GM12878 (cell line): ENCODE measurements around the gene KLHL1. TPM values are rescaled to one million over a fixed set of nuclear protein-coding genes. Genes with fewer than 3 reads are reported as not detected.

Experiments
- ATAC-seq: fragments of 200-7000 bp; cut with Tn5 transposase; 3 replicates; pipeline ENCODE4 v1.9.1; 2020; ENCODE audit warnings: mild to moderate bottlenecking, moderate library complexity
- BruUV-seq: library from RNA; stranded (reverse); fragments of 400-500 nt; replicated peaks from 2 replicates; lab custom pipeline; 2021; lab: Mats Ljungman, UMichigan
- CTCF ChIA-PET: fragments of 300-600 bp; sonication (Branson Sonifier 250); formaldehyde crosslinking; extraction: SDS; loops from one replicate; lab custom pipeline; 2021; ENCODE audit warnings: inconsistent platforms; lab: Yijun Ruan, JAX
- POLR2A ChIA-PET: fragments of 350-600 bp; formaldehyde crosslinking; extraction: SDS; loops from one replicate; lab custom pipeline; 2021; ENCODE audit warnings: inconsistent platforms; lab: Charles Lee
- RAD21 ChIA-PET: fragments of 300-600 bp; sonication (Branson Sonifier 250); formaldehyde crosslinking; loops from one replicate; lab custom pipeline; 2023; ENCODE audit warnings: antibody characterized with exemption; ENCODE audit not compliant: unreplicated experiment; lab: Charles Lee
- SMC1A ChIA-PET: fragments of 300-600 bp; sonication (Branson Sonifier 250); formaldehyde crosslinking; loops from one replicate; lab custom pipeline; 2023; ENCODE audit not compliant: unreplicated experiment, uncharacterized antibody; lab: Charles Lee
- DNase-seq: peaks from one replicate; pipeline ENCODE4 v3.0.0-alpha.2; 2011; ENCODE audit warnings: low read depth, low spot score
- FAIRE-seq: peaks from 3 replicates; lab custom pipeline; 2011; peaks lifted over from hg19 to GRCh38; lab: Jason Lieb, UNC
- H2AFZ ChIP-seq: 2 replicates; pipeline ENCODE4 v1.6.0; 2011; ENCODE audit warnings: low read depth, low read length, control low read depth; ENCODE audit not compliant: control insufficient read depth
- H3K27ac ChIP-seq: 2 replicates; pipeline ENCODE4 v1.5.1; 2011; ENCODE audit warnings: control low read depth; ENCODE audit not compliant: control insufficient read depth, insufficient read depth
- H3K27me3 ChIP-seq, 2 experiments: replicated peaks in 1 of 2; 2 replicates each; pipeline versions ENCODE4 v1.6.0 to v1.6.1; 2011; ENCODE audit warnings: low read length in 1 of 2; ENCODE audit not compliant: control insufficient read depth in 2 of 2, insufficient read depth in 2 of 2
- H3K36me3 ChIP-seq, 2 experiments: 2 replicates each; pipeline ENCODE4 v1.5.1; 2011; ENCODE audit warnings: low read length in 1 of 2; ENCODE audit not compliant: control insufficient read depth in 2 of 2, insufficient read depth in 2 of 2
- H3K4me1 ChIP-seq: 2 replicates; pipeline ENCODE4 v1.6.1; 2011; ENCODE audit warnings: mild to moderate bottlenecking, low read length, moderate library complexity, mixed read lengths; ENCODE audit not compliant: control insufficient read depth, insufficient read depth
- H3K4me2 ChIP-seq: 2 replicates; pipeline ENCODE4 v1.6.0; 2011; ENCODE audit warnings: control low read depth; ENCODE audit not compliant: control insufficient read depth, insufficient read depth
- H3K4me3 ChIP-seq: fragments of 200-600 bp; sonication (generic); 2 replicates; pipeline ENCODE4 v1.5.1; 2016
- H3K79me2 ChIP-seq: 2 replicates; pipeline ENCODE4 v1.6.0; 2011; ENCODE audit warnings: low read length; ENCODE audit not compliant: control insufficient read depth, insufficient read depth
- H3K9ac ChIP-seq: 2 replicates; pipeline ENCODE4 v1.8.0; 2011; ENCODE audit warnings: low read length, control low read depth, mixed read lengths; ENCODE audit not compliant: control insufficient read depth, insufficient read depth
- H3K9me3 ChIP-seq: replicated peaks from 3 replicates; pipeline ENCODE4 v1.5.1; 2011; ENCODE audit warnings: mild to moderate bottlenecking, low read length; ENCODE audit not compliant: control insufficient read depth, insufficient read depth
- H4K20me1 ChIP-seq: 2 replicates; pipeline ENCODE4 v1.6.0; 2011; ENCODE audit not compliant: control insufficient read depth, insufficient read depth
- CHD1 ChIP-seq: IDR thresholded peaks from 2 replicates; pipeline ENCODE4 v1.6.1; 2012; ENCODE audit warnings: low read depth, low read length, improper control_type of control experiment
- ESRRA ChIP-seq: IDR thresholded peaks from 2 replicates; pipeline ENCODE4 v1.6.1; 2012; ENCODE audit warnings: mild to moderate bottlenecking, low read length, improper control_type of control experiment
- ETV6 ChIP-seq, 2 experiments: fragments of 450-650 bp in 1 of 2; IDR thresholded peaks in 1 of 2; conservative IDR thresholded peaks in 1 of 2; 2 replicates each; pipeline ENCODE4 v1.6.1; 2014; ENCODE audit warnings: antibody characterized with exemption in 1 of 2, borderline replicate concordance in 1 of 2, low read depth in 1 of 2, mild to moderate bottlenecking in 1 of 2, moderate library complexity in 1 of 2
- FOXK2 ChIP-seq: fragments of 450-650 bp; IDR thresholded peaks from 2 replicates; pipeline ENCODE4 v1.6.1; 2017; ENCODE audit warnings: mild to moderate bottlenecking, moderate library complexity
- HDAC2 ChIP-seq: fragments of 200-600 bp; sonication (generic); IDR thresholded peaks from 2 replicates; pipeline ENCODE4 v1.6.1; 2017
- IKZF2 ChIP-seq, 2 experiments: fragments of 450-650 bp; IDR thresholded peaks; 2 replicates each; pipeline ENCODE4 v1.6.1; 2017; ENCODE audit warnings: mild to moderate bottlenecking in 2 of 2, moderate library complexity in 2 of 2
- KLF5 ChIP-seq: fragments of 450-650 bp; IDR thresholded peaks from 2 replicates; pipeline ENCODE4 v1.6.1; 2014; ENCODE audit warnings: mild to moderate bottlenecking; ENCODE audit not compliant: partially characterized antibody
- RBBP5 ChIP-seq: fragments of 200-600 bp; sonication (generic); conservative IDR thresholded peaks from 2 replicates; pipeline ENCODE4 v1.6.1; 2016
- RFX5 ChIP-seq: IDR thresholded peaks from 2 replicates; pipeline ENCODE4 v1.6.1; 2011; ENCODE audit warnings: low read depth, low read length, improper control_type of control experiment
- TBL1XR1 ChIP-seq: IDR thresholded peaks from 2 replicates; pipeline ENCODE4 v1.6.1; 2012; ENCODE audit warnings: low read depth, low read length, improper control_type of control experiment
- WGBS: methylation state at CpG from one replicate; pipeline ENCODE4 v1.1.6; 2016; ENCODE audit warnings: low lambda C conversion rate; ENCODE audit not compliant: insufficient replicate concordance, insufficient coverage; ENCODE audit errors: missing lambda C conversion rate; 5-methylcytosine and 5-hydroxymethylcytosine counted together
- in situ Hi-C: fragments of 300-500 bp; cut with MboI; formaldehyde crosslinking; loops from 9 replicates; pipeline ENCODE4 v1.14.3; 2018; ENCODE audit warnings: mixed read lengths
- intact Hi-C: fragments of 100-400 bp; cut with micrococcal nuclease; formaldehyde crosslinking; loops from one replicate; pipeline ENCODE4 v1.14.2; 2022; ENCODE audit not compliant: unreplicated experiment
- polyA plus RNA-seq, 11 experiments: library from polyadenylated mRNA; depleted of rRNA in 4 of 11; unstranded in 6 of 11; stranded (reverse) in 5 of 11; fragments of >200 nt; fragmentation: Nextera tagmentation in 4 of 11; fragmentation: Illumina TruSeq in 1 of 11; extraction: Ambion mirVana in 4 of 11; extraction: Trizol in 1 of 11; gene quantifications; 1 replicate in 1 of 11; 2 replicates in 10 of 11; pipeline versions ENCODE4 v1.2.1 to v1.2.3, GENCODE V29; 2011 to 2016; ENCODE audit warnings: inconsistent platforms in 2 of 11, missing spikeins in 2 of 11, low read depth in 1 of 11
- total RNA-seq, 4 experiments: library from RNA; depleted of rRNA in 3 of 4; stranded (reverse); fragments of >200 nt in 3 of 4; fragmentation: Illumina TruSeq in 1 of 4; extraction: Trizol in 1 of 4; gene quantifications; 2 replicates each; pipeline versions ENCODE4 v1.2.1 to v1.2.3, GENCODE V29; 2013 to 2021
- TF ChIP-seq, protein P1 (sequence below): IDR thresholded peaks from 2 replicates; pipeline ENCODE4 v1.6.1; 2012; ENCODE audit warnings: low read length, inconsistent platforms
- TF ChIP-seq, protein P2 (sequence below): fragments of 450-650 bp; IDR thresholded peaks from 2 replicates; pipeline ENCODE4 v1.6.1; 2017; ENCODE audit warnings: mild to moderate bottlenecking
- TF ChIP-seq, protein P3 (sequence below): fragments of 450-650 bp; IDR thresholded peaks from 2 replicates; pipeline ENCODE4 v1.6.1; 2017; ENCODE audit warnings: borderline replicate concordance
- TF ChIP-seq, protein P4 (sequence below): fragments of 450-650 bp; IDR thresholded peaks from 2 replicates; pipeline ENCODE4 v1.6.1; 2017; ENCODE audit warnings: mild to moderate bottlenecking, low read depth, inconsistent platforms; ENCODE audit not compliant: poor library complexity, severe bottlenecking
- TF ChIP-seq, protein P5 (sequence below): fragments of 450-650 bp; IDR thresholded peaks from 2 replicates; pipeline ENCODE4 v1.6.1; 2017; ENCODE audit warnings: antibody characterized with exemption, mild to moderate bottlenecking, moderate library complexity

KLHL1 gene
- total and polyA plus RNA-seq, 10 of the 15 experiments (the other 5 are each of a cell fraction or from before 2014, with no cell fraction given), result 0.02 to 0.13 (median 0.05) TPM; not detected in 2

DNA sequence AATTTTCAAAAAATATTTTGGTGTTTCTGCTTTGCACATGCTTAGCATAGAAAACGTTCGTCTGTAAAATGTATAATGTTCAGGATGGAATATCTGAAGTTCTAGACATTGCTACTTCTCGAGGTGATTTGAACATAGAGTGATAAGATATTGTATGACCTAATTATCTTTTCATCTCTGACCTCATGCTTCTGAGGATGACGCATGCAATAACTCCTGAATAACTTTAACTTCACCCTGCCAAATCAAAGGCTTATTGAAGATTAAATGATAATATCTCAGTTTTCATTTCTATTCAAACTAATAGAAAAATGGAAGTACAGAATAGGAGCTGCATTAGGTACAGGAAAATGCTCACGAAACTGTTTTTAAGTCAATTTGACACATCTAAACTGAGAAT is 151.4 kb downstream of the KLHL1 start:
- ChIA-PET CTCF (interaction anchor here (0.5 to 1.2 kb wide), 3 partner anchors 10 to 367 kb away, joined by 3 read pairs; no protein-coding TSS in a partner anchor), RAD21 (no interaction called here), SMC1A (interaction anchor here (0.6 to 1.4 kb wide), 3 partner anchors 8 to 30 kb away, joined by 3 to 4 read pairs (median 4); no protein-coding TSS in a partner anchor), POLR2A (interaction anchor here (0.5 to 0.8 kb wide), 2 partner anchors 12 to 111 kb away, joined by 3 to 6 read pairs; no protein-coding TSS in a partner anchor)
- BruUV-seq, result no TSS peak
- no peak overlapping the region for H3K4me2 ChIP-seq
- FAIRE-seq (no peak), ATAC-seq (no peak), DNase-seq (no peak)
- no peak overlapping the region for H3K27ac ChIP-seq
- H2AFZ ChIP-seq, result no peak overlapping the region
- H3K4me1 ChIP-seq, result no peaks in the 10 kb centered on the region
- H3K9ac ChIP-seq, result no peak overlapping the region
- in situ Hi-C loops (no loop called here), intact Hi-C loops (no loop called here)
- H3K36me3 ChIP-seq, result no peaks in the 10 kb centered on the region
- 34% methylated on average over 5 of the region's 5 CpGs for WGBS
- no peaks in the 10 kb centered on the region for H3K27me3 ChIP-seq
- no peak overlapping the region for H3K4me3 ChIP-seq
- H4K20me1 ChIP-seq, result no peaks in the 10 kb centered on the region
- H3K9me3 ChIP-seq, result no peaks in the 10 kb centered on the region
- no peaks in the 10 kb centered on the region for H3K79me2 ChIP-seq
- no peak for TF ChIP-seq ESRRA
- TF ChIP-seq, protein P1, sequence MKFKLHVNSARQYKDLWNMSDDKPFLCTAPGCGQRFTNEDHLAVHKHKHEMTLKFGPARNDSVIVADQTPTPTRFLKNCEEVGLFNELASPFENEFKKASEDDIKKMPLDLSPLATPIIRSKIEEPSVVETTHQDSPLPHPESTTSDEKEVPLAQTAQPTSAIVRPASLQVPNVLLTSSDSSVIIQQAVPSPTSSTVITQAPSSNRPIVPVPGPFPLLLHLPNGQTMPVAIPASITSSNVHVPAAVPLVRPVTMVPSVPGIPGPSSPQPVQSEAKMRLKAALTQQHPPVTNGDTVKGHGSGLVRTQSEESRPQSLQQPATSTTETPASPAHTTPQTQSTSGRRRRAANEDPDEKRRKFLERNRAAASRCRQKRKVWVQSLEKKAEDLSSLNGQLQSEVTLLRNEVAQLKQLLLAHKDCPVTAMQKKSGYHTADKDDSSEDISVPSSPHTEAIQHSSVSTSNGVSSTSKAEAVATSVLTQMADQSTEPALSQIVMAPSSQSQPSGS, result no peak
- TF ChIP-seq, protein P2, sequence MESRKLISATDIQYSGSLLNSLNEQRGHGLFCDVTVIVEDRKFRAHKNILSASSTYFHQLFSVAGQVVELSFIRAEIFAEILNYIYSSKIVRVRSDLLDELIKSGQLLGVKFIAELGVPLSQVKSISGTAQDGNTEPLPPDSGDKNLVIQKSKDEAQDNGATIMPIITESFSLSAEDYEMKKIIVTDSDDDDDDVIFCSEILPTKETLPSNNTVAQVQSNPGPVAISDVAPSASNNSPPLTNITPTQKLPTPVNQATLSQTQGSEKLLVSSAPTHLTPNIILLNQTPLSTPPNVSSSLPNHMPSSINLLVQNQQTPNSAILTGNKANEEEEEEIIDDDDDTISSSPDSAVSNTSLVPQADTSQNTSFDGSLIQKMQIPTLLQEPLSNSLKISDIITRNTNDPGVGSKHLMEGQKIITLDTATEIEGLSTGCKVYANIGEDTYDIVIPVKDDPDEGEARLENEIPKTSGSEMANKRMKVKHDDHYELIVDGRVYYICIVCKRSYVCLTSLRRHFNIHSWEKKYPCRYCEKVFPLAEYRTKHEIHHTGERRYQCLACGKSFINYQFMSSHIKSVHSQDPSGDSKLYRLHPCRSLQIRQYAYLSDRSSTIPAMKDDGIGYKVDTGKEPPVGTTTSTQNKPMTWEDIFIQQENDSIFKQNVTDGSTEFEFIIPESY, result no peak
- TF ChIP-seq, protein P3, sequence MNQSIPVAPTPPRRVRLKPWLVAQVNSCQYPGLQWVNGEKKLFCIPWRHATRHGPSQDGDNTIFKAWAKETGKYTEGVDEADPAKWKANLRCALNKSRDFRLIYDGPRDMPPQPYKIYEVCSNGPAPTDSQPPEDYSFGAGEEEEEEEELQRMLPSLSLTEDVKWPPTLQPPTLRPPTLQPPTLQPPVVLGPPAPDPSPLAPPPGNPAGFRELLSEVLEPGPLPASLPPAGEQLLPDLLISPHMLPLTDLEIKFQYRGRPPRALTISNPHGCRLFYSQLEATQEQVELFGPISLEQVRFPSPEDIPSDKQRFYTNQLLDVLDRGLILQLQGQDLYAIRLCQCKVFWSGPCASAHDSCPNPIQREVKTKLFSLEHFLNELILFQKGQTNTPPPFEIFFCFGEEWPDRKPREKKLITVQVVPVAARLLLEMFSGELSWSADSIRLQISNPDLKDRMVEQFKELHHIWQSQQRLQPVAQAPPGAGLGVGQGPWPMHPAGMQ, result no peak
- no peak for TF ChIP-seq ETV6 (conservative IDR thresholded peaks at IDR 0.05 in 1 of 2, IDR thresholded peaks at IDR 0.05 in 1 of 2; ENCODE audit: borderline replicate concordance in 1 of 2, low read depth in 1 of 2)
- TF ChIP-seq, protein P4, sequence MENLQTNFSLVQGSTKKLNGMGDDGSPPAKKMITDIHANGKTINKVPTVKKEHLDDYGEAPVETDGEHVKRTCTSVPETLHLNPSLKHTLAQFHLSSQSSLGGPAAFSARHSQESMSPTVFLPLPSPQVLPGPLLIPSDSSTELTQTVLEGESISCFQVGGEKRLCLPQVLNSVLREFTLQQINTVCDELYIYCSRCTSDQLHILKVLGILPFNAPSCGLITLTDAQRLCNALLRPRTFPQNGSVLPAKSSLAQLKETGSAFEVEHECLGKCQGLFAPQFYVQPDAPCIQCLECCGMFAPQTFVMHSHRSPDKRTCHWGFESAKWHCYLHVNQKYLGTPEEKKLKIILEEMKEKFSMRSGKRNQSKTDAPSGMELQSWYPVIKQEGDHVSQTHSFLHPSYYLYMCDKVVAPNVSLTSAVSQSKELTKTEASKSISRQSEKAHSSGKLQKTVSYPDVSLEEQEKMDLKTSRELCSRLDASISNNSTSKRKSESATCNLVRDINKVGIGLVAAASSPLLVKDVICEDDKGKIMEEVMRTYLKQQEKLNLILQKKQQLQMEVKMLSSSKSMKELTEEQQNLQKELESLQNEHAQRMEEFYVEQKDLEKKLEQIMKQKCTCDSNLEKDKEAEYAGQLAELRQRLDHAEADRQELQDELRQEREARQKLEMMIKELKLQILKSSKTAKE, result no peak
- TF ChIP-seq CHD1, result no peak
- no peak for TF ChIP-seq FOXK2
- no peak for TF ChIP-seq HDAC2
- TF ChIP-seq TBL1XR1, result no peak
- TF ChIP-seq RBBP5, result no peak
- no peak for TF ChIP-seq IKZF2 (IDR thresholded peaks at IDR 0.05)
- TF ChIP-seq, protein P5, sequence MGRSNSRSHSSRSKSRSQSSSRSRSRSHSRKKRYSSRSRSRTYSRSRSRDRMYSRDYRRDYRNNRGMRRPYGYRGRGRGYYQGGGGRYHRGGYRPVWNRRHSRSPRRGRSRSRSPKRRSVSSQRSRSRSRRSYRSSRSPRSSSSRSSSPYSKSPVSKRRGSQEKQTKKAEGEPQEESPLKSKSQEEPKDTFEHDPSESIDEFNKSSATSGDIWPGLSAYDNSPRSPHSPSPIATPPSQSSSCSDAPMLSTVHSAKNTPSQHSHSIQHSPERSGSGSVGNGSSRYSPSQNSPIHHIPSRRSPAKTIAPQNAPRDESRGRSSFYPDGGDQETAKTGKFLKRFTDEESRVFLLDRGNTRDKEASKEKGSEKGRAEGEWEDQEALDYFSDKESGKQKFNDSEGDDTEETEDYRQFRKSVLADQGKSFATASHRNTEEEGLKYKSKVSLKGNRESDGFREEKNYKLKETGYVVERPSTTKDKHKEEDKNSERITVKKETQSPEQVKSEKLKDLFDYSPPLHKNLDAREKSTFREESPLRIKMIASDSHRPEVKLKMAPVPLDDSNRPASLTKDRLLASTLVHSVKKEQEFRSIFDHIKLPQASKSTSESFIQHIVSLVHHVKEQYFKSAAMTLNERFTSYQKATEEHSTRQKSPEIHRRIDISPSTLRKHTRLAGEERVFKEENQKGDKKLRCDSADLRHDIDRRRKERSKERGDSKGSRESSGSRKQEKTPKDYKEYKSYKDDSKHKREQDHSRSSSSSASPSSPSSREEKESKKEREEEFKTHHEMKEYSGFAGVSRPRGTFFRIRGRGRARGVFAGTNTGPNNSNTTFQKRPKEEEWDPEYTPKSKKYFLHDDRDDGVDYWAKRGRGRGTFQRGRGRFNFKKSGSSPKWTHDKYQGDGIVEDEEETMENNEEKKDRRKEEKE, result no peak
- TF ChIP-seq KLF5, result no peak
- no peak for TF ChIP-seq RFX5
